Measurements from ENCODE around the gene SNRNP40. TPM values are rescaled to one million over a fixed set of nuclear protein-coding genes. Genes with fewer than 3 reads are reported as not detected.

The SNRNP40 gene
- total and polyA plus RNA-seq, 2 donors (not counting 3 experiments of a cell fraction or from before 2014, with no cell fraction given), result 66.3 to 78.1 TPM

- Histone ChIP-seq H2AFZ (ENCODE audit: low read depth, low read length) (no peak overlapping the region), H3K79me2 (ENCODE audit: control insufficient read depth, insufficient read depth, low read length) (no peaks in the 10 kb centered on the region), H3K27me3 (ENCODE audit: control insufficient read depth in 2 of 2, insufficient read depth in 2 of 2, low read length in 2 of 2) (peaks cover 26 to 34% of the 10 kb centered on the region in 2 experiments), H3K9me3 (replicated peaks; ENCODE audit: control insufficient read depth, insufficient read depth, low read length) (no peaks in the 10 kb centered on the region), H3K9ac (replicated peaks; ENCODE audit: extremely low read depth, insufficient read depth, low read length) (no peak overlapping the region), H3K9me1 (replicated peaks; ENCODE audit: control insufficient read depth, extremely low read depth, insufficient read depth, low read length) (no peaks in the 10 kb centered on the region), H3K27ac (ENCODE audit: insufficient read depth, low read depth, low read length) (no peak overlapping the region), H4K20me1 (replicated peaks; ENCODE audit: control insufficient read depth, extremely low read depth, insufficient read depth, low read length) (no peaks in the 10 kb centered on the region), H3K4me2 (ENCODE audit: insufficient read depth, low read length) (no peak overlapping the region), H3K4me3 (replicated peaks in 1 of 3; ENCODE audit: insufficient read depth in 1 of 3, low read depth in 1 of 3, low read length in 3 of 3) (no peak overlapping the region), H3K4me1 (ENCODE audit: control insufficient read depth, extremely low read depth, insufficient read depth, low read length) (peaks cover 2% of the 10 kb centered on the region), H3K36me3 (ENCODE audit: control insufficient read depth in 2 of 2, extremely low read depth in 1 of 2, insufficient read depth in 2 of 2, low read length in 2 of 2) (no peaks in the 10 kb centered on the region)
- no peak for TF ChIP-seq POLR2AphosphoS5 (IDR thresholded peaks at IDR 0.05; ENCODE audit: insufficient read depth, low read depth, low read length)
- TF ChIP-seq JUN (IDR thresholded peaks at IDR 0.05; ENCODE audit: borderline replicate concordance, insufficient read depth, insufficient read length, low read depth), result no peak
- no peak for TF ChIP-seq POLR2A (IDR thresholded peaks at IDR 0.05; ENCODE audit: low read depth, low read length)
- no peak for TF ChIP-seq CTCF (IDR thresholded peaks at IDR 0.05; ENCODE audit: extremely low read depth in 1 of 2, insufficient read depth in 1 of 2, low read depth in 1 of 2, low read length in 2 of 2)
- TF ChIP-seq EZH2 (IDR thresholded peaks at IDR 0.05; ENCODE audit: borderline replicate concordance, low read depth, low read length, severe bottlenecking), result no peak
- TF ChIP-seq MAX (IDR thresholded peaks at IDR 0.05; ENCODE audit: insufficient read depth, insufficient read length), result no peak
- no peak for TF ChIP-seq MYC (IDR thresholded peaks at IDR 0.05; ENCODE audit: low read depth, low read length)
- no peak for TF ChIP-seq GATA2 (IDR thresholded peaks at IDR 0.05; ENCODE audit: insufficient read depth, insufficient read length, low read depth, low read length)
- TF ChIP-seq FOS (IDR thresholded peaks at IDR 0.05; ENCODE audit: borderline replicate concordance, insufficient read depth, low read length), result no peak
- no TSS peak for BruUV-seq (replicated peaks)
- FAIRE-seq (no peak), DNase-seq (ENCODE audit: low read depth, low spot score) (no peak)
- ChIA-PET POLR2A (no interaction called here), CTCF (no interaction called here)
- intact Hi-C loops (cut with micrococcal nuclease), result no loop called here
- dilution Hi-C loops (cut with MboI; ENCODE audit: extremely low pct_ligation_motif_present, low sequenced_read_pairs), result no loop called here
Measured at GRCh38 chr1:31234870-31235269, 61.7 kb downstream of the SNRNP40 start.
